Right atrium auricular region (tissue), 2 donors: Measurements from ENCODE around the gene EPHA3. TPM values are rescaled to one million over a fixed set of nuclear protein-coding genes. Genes with fewer than 3 reads are reported as not detected.
A peak's percentile ranks its signal among the peaks of the same experiment; 100 is the strongest.

Source experiments
- DNase-seq: peaks from one replicate; pipeline ENCODE4 v3.0.0-alpha.2; 2019; ENCODE audit warnings: low spot score
- H3K27ac ChIP-seq, 2 donors: fragments of 200-600 bp; sonication (generic); 1 replicate in 1 of 2; 2 replicates in 1 of 2; pipeline ENCODE4 v1.5.1; 2016 to 2019
- H3K27me3 ChIP-seq, 2 donors: fragments of 200-600 bp; sonication (generic); one replicate each; pipeline versions ENCODE4 v1.5.1 to v1.6.0; 2017 to 2019
- H3K36me3 ChIP-seq: fragments of 200-600 bp; sonication (generic); one replicate; pipeline ENCODE4 v1.5.1; 2016
- H3K4me1 ChIP-seq, 2 donors: fragments of 200-600 bp; sonication (generic); one replicate each; pipeline versions ENCODE4 v1.5.1 to v1.6.0; 2017 to 2019
- H3K4me3 ChIP-seq, 2 donors: fragments of 200-600 bp; sonication (generic); 1 replicate in 1 of 2; 2 replicates in 1 of 2; pipeline ENCODE4 v1.5.1; 2017 to 2019; ENCODE audit warnings: mild to moderate bottlenecking in 1 of 2, moderate library complexity in 1 of 2
- H3K9me3 ChIP-seq, 2 donors: fragments of 200-600 bp; sonication (generic); one replicate each; pipeline ENCODE4 v1.5.1; 2019
- CTCF ChIP-seq, 2 donors: fragments of 200-600 bp; sonication (generic); IDR thresholded peaks; one replicate each; pipeline ENCODE4 v1.5.1; 2019; ENCODE audit warnings: antibody characterized with exemption in 2 of 2
- total RNA-seq, 2 donors: library from RNA; depleted of rRNA; stranded (reverse); fragments of >200 nt; gene quantifications; one replicate each; pipeline ENCODE4 v1.1.0, GENCODE V29; 2016

The EPHA3 gene
- total RNA-seq, 2 donors from 2014 or later: 5.3 to 5.4 TPM

GRCh38 chr3:89113893-89114840, 6.7 kb downstream of the EPHA3 start:
- Histone ChIP-seq H3K36me3 (no peaks in the 10 kb centered on the region), H3K27ac (peak overlapping the region; percentile 67 to 79), H3K27me3 (no peaks in the 10 kb centered on the region), H3K9me3 (no peaks in the 10 kb centered on the region), H3K4me1 (peaks cover 0 to 5% of the 10 kb centered on the region in 2 donors), H3K4me3 (peak overlapping the region; percentile 39 to 56)
- DNase-seq: peak; percentile 66
- TF ChIP-seq CTCF (IDR thresholded peaks at IDR 0.05): peak; percentile 22 to 77

DNA sequence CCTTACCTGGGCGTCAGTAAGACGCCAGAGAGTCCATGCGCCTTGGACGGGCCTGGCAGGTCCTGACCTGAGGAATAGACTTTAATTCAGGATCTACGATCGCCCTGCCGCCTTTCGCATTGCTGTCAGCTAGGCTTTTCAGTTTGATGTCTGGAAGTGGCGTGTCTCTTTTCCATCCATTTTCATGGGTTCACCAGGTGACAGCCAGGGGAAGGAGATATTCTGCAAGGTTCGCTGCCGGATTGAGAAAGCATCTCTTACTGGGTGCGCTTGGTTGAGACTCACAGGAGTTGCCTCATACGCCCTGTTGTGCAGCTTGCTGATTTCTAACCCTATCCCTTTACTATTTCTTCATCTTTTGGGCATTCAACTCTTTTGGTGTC, 7.4 kb downstream of the EPHA3 start:
- TF ChIP-seq CTCF (IDR thresholded peaks at IDR 0.05): no peak
- no peaks in the 10 kb centered on the region for H3K27me3 ChIP-seq
- no peaks in the 10 kb centered on the region for H3K9me3 ChIP-seq
- peak overlapping the region; percentile 39 to 56 for H3K4me3 ChIP-seq
- no peaks in the 10 kb centered on the region for H3K36me3 ChIP-seq
- DNase-seq: no peak
- peak overlapping the region; percentile 67 to 79 for H3K27ac ChIP-seq
- H3K4me1 ChIP-seq: peaks cover 0 to 5% of the 10 kb centered on the region in 2 donors

DNA sequence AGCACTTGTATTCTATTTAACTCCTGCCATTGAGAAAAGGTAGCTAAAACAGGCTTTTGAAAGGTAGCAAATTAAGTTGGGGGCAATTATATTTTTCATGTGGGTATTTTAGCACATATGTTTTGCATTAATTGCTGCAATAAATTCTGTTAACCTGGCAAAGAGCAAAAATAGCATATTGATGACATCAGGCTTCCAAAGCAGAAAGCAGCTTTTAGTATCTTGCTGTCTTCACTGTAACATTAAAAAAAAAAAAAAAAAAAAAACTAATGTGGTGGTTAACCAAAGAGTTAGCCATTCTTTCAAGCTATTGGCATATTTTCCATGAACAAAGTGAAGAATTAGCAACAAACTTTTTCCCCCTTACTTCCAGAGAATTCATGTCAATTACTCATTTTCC, 9.1 kb downstream of the EPHA3 start:
- H3K9me3 ChIP-seq: no peaks in the 10 kb centered on the region
- H3K4me3 ChIP-seq: no peak overlapping the region
- H3K27ac ChIP-seq: no peak overlapping the region
- no peak for TF ChIP-seq CTCF (IDR thresholded peaks at IDR 0.05)
- H3K36me3 ChIP-seq: no peaks in the 10 kb centered on the region
- no peak for DNase-seq
- H3K27me3 ChIP-seq: no peaks in the 10 kb centered on the region
- peaks cover 0 to 5% of the 10 kb centered on the region in 2 donors for H3K4me1 ChIP-seq

GRCh38 chr3:89138048-89138447, 30.6 kb downstream of the EPHA3 start:
- no peak for TF ChIP-seq CTCF (IDR thresholded peaks at IDR 0.05)
- Histone ChIP-seq H3K4me3 (no peak overlapping the region), H3K27me3 (no peaks in the 10 kb centered on the region), H3K27ac (no peak overlapping the region), H3K4me1 (no peaks in the 10 kb centered on the region), H3K9me3 (no peaks in the 10 kb centered on the region), H3K36me3 (no peaks in the 10 kb centered on the region)
- DNase-seq: no peak

DNA sequence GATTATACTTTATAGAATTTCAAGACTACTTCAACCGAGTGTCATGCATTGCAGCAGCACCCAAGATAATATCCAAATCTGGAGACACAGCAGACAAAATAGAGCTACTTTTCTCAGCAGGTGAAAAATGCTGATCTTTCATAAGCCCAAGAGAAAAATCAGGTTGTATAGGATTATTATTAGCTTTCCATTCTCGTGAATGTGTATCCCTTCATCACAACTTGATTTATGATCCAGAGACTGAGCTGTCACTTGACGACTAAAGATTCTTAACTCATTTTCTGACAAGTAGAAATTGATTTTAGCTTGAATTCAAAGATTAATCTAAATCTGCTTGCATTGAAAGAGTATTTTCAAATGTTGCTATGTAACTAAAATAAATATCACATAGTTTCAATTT, 32.4 kb downstream of the EPHA3 start:
- Histone ChIP-seq H3K27me3 (no peaks in the 10 kb centered on the region), H3K4me1 (no peaks in the 10 kb centered on the region), H3K4me3 (no peak overlapping the region), H3K27ac (no peak overlapping the region), H3K9me3 (no peaks in the 10 kb centered on the region), H3K36me3 (no peaks in the 10 kb centered on the region)
- no peak for DNase-seq
- TF ChIP-seq CTCF (IDR thresholded peaks at IDR 0.05): no peak
